Kidney (tissue), 14 donors: ENCODE measurements around the gene NUMB. TPM values are rescaled to one million over a fixed set of nuclear protein-coding genes. Genes with fewer than 3 reads are reported as not detected.

Source experiments
- DNase-seq, 5 donors: peaks; one replicate each; pipeline ENCODE4 v3.0.0-alpha.2; 2013 to 2020
- FAIRE-seq: peaks from 2 replicates; lab custom pipeline; 2012; peaks lifted over from hg19 to GRCh38; lab: Jason Lieb, UNC
- H3K27ac ChIP-seq, 2 donors: one replicate each; pipeline ENCODE4 v1.7.0; 2013; ENCODE audit warnings: low read depth in 2 of 2, low read length in 2 of 2, inconsistent platforms in 1 of 2
- H3K27me3 ChIP-seq: one replicate; pipeline ENCODE4 v1.7.1; 2013; ENCODE audit warnings: low read length, inconsistent platforms; ENCODE audit not compliant: control insufficient read depth, insufficient read depth
- H3K36me3 ChIP-seq, 3 donors: one replicate each; pipeline versions ENCODE4 v1.7.0 to v1.7.1; 2013; ENCODE audit warnings: low read length in 3 of 3, control low read depth in 1 of 3, inconsistent platforms in 1 of 3; ENCODE audit not compliant: insufficient read depth in 3 of 3, control insufficient read depth in 2 of 3
- H3K4me1 ChIP-seq, 3 donors: one replicate each; pipeline versions ENCODE4 v1.7.0 to v1.7.1; 2013; ENCODE audit warnings: low read length in 3 of 3, inconsistent platforms in 1 of 3, low read depth in 1 of 3; ENCODE audit not compliant: control insufficient read depth in 2 of 3, insufficient read depth in 2 of 3
- H3K4me3 ChIP-seq, 3 donors: one replicate each; pipeline versions ENCODE4 v1.7.0 to v1.8.1; 2013; ENCODE audit warnings: low read length in 3 of 3, control low read depth in 1 of 3, inconsistent platforms in 1 of 3
- H3K9ac ChIP-seq, 3 donors: one replicate each; pipeline versions ENCODE4 v1.7.0 to v1.7.1; 2013; ENCODE audit warnings: low read length in 3 of 3, control low read depth in 1 of 3, inconsistent platforms in 1 of 3
- H3K9me3 ChIP-seq, 3 donors: one replicate each; pipeline versions ENCODE4 v1.7.0 to v1.7.1; 2013; ENCODE audit warnings: low read length in 3 of 3, control low read depth in 1 of 3, inconsistent platforms in 1 of 3; ENCODE audit not compliant: control insufficient read depth in 2 of 3, insufficient read depth in 1 of 3
- CTCF ChIP-seq: IDR thresholded peaks from 3 replicates; pipeline ENCODE4 v1.5.1; 2012; ENCODE audit warnings: mild to moderate bottlenecking, moderate library complexity, borderline replicate concordance; ENCODE audit not compliant: insufficient read depth; ENCODE audit errors: extremely low read depth
- intact Hi-C: fragments of 100-400 bp; cut with DNase I; formaldehyde crosslinking; loops from one replicate; pipeline ENCODE4 v1.11.1; 2022
- polyA plus RNA-seq: library from polyadenylated mRNA; stranded (reverse); fragments of 350-450 nt; fragmentation: Illumina TruSeq; extraction: RNeasy Lipid Tissue Mini Kit (QIAGEN cat#74804); gene quantifications from one replicate; pipeline ENCODE4 v1.2.3, GENCODE V29; 2014; ENCODE audit warnings: low read depth, low replicate concordance; ENCODE audit not compliant: insufficient read depth
- total RNA-seq: library from RNA; stranded (reverse); fragmentation: NEBNext Ultra II Directional; extraction: Animal tissue kit (Norgen Biotek cat#: 25700); gene quantifications from one replicate; pipeline ENCODE4 v1.2.1, GENCODE V29; 2021
- donor health status: control.
- donor health status: control.
- donor health status: control.
- donor health status: control.
- donor health status: control.
- donor health status: DM: yes; HTN: yes; CAD: no.
- donor health status: Normal renal cell carcinoma (clear cell type).

The NUMB gene
- total and polyA plus RNA-seq, 2 donors from 2014 or later: 42.4 to 104 TPM

- FAIRE-seq (no peak), DNase-seq (no peak)
- no peak for TF ChIP-seq CTCF
- H3K4me1 ChIP-seq: peaks cover 0 to 16% (median 11%) of the 10 kb centered on the region in 3 donors
- H3K4me3 ChIP-seq: no peak overlapping the region
- no peaks in the 10 kb centered on the region for H3K27me3 ChIP-seq
- H3K27ac ChIP-seq: no peak overlapping the region
- intact Hi-C loops: no loop called here
- H3K36me3 ChIP-seq: peaks cover 0 to 11% (median 10%) of the 10 kb centered on the region in 3 donors
- no peaks in the 10 kb centered on the region for H3K9me3 ChIP-seq
- no peak overlapping the region for H3K9ac ChIP-seq
These were observed 192.7 kb downstream of the NUMB start for GRCh38 chr14:73265721-73266046.

GRCh38 chr14:73264885-73265720 is 193.2 kb downstream of the NUMB start:
- Histone ChIP-seq H3K36me3 (peaks cover 0 to 12% (median 11%) of the 10 kb centered on the region in 3 donors), H3K4me1 (peaks cover 0 to 14% (median 5%) of the 10 kb centered on the region in 3 donors), H3K27ac (no peak overlapping the region), H3K27me3 (no peaks in the 10 kb centered on the region), H3K4me3 (no peak overlapping the region), H3K9ac (no peak overlapping the region), H3K9me3 (no peaks in the 10 kb centered on the region)
- DNase-seq (peak in 1 of 5 donors; percentile 36), FAIRE-seq (no peak)
- no peak for TF ChIP-seq CTCF
- intact Hi-C loops: no loop called here

GRCh38 chr14:73264080-73264884 is 194.1 kb downstream of the NUMB start:
- H3K4me3 ChIP-seq: no peak overlapping the region
- intact Hi-C loops: no loop called here
- H3K9ac ChIP-seq: no peak overlapping the region
- FAIRE-seq (no peak), DNase-seq (peak in 1 of 5 donors; percentile 43)
- H3K27ac ChIP-seq: no peak overlapping the region
- peaks cover 0 to 8% (median under 1%) of the 10 kb centered on the region in 3 donors for H3K4me1 ChIP-seq
- no peak for TF ChIP-seq CTCF
- H3K27me3 ChIP-seq: no peaks in the 10 kb centered on the region
- H3K9me3 ChIP-seq: no peaks in the 10 kb centered on the region
- H3K36me3 ChIP-seq: peaks cover 0 to 13% (median 11%) of the 10 kb centered on the region in 3 donors
